Measurements from ENCODE around the gene ASPSCR1.

ASPSCR1 gene

DNA sequence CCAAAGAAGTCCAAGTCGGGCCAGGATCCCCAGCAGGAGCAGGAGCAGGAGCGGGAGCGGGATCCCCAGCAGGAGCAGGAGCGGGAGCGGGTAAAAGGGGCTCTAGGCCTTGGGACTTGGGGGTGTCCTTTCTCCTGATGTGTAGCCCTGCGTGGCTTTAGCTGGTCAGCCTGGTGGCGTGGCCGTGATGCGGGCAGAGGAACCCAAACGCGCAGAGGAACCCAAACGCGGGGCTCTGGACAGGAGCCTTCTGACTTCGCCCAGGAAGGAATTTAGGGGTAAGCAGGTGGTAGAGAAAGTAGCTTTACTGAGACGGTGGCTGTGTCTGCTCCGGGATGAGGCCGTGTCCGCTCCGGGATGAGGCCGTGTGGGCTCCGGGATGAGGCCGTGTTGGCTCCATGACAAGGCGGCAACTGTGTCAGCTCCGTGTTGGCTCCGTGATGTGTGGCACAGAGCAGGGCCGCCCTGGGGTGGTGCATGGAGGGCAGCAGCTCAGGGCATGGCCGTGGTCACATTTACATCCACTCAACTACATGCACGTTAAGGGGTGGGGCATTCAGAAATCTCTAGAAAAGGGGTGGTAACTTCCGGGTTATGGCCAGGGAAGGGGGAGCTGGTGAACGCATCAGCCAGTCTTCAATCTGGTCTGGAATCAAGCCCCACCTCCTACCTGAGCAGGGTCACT lies 19.5 kb downstream of the ASPSCR1 start:
- TF ChIP-seq JUND (IDR thresholded peaks at IDR 0.05; ENCODE audit: low read depth), result no peak
- in situ Hi-C loops (cut with HindIII; ENCODE audit: low pct_unique_long_range_greater_than_20kb, low sequenced_read_pairs), result no loop called here
- no peak for DNase-seq (ENCODE audit: low read depth in 1 of 2, low spot score in 1 of 2)

DNA sequence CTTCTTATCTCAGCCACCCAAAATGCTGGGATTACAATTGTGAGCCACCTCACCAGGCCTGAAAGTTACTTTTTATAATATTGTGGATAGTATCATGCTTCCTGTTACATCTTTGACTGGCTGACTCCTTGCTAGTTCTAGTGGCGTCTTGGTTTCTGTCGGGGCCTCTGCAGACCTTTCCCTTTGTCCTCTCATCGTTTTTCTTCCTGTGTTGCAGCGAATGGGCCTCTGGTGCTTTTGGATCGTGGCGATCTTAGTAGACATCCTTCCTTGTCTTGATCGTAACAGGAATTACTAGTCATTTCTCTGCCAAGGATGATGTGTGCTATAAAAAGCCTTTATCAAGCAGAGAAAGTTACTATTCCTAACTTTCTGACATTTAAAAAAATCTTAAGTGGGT lies 20.8 kb downstream of the ASPSCR1 start:
- in situ Hi-C loops (cut with HindIII; ENCODE audit: low pct_unique_long_range_greater_than_20kb, low sequenced_read_pairs), result no loop called here

DNA sequence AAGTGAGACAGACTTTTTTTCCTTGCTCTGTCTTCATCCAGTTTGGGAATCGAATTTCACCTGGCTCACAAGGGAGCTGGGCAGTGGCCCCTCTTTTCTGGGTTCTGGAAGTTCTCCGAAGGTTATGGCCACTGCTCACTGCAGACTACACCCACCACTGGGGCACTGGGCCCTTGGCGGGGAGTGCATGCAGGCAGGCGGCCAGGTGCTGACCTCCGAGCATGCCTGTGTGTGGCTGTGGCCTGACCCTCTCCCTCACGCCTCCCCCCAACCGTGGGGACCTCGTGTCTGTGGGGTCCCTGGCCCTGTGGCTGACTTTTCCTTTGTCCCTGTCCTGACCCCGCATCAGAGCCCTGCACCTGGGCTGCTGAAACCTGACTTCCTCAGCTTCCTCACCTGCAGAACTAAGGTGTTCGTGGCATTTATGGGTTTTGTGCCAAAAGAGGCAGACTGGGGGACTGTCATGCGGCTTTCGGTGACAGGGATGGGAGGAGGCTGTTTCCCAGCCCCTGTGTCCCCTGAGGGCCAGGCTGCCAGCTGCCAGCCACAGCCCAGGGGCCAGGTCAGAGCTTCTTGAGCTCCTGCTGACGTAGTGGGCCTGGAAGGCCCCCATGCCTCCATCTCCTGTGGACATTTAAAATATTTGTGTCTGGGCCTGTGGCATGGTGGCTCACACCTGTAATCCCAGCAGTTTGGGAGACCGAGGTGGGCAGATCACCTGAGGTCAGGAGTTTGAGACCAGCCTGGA lies 21.4 kb downstream of the ASPSCR1 start:
- no peak for DNase-seq (ENCODE audit: low read depth in 1 of 2, low spot score in 1 of 2)
- TF ChIP-seq JUND (IDR thresholded peaks at IDR 0.05; ENCODE audit: low read depth), result no peak
- in situ Hi-C loops (cut with HindIII; ENCODE audit: low pct_unique_long_range_greater_than_20kb, low sequenced_read_pairs), result no loop called here

More for the DNA sequence above, 20.8 kb downstream of the ASPSCR1 start:
- no peak for DNase-seq (ENCODE audit: low read depth in 1 of 2, low spot score in 1 of 2)
- no peak for TF ChIP-seq JUND (IDR thresholded peaks at IDR 0.05; ENCODE audit: low read depth)

DNA sequence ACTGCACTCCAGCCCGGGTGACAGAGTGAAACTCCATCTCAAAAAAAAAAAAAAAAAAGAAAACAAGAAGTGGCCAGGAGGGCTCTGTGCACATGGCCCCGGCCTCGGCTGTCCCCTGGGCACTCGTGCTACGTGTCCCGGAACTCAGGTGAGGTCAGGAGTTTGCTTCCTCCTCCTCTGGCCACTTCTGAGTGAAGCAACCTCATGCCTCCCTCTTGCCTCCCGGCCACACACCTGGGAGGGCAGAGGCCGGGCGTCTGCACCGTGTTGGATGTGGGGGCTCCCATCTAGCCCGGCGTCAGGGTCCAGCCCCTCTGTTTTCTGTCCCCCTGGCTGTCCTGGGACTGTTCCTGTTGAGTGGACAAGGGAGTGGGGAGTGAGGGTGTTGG lies 22.2 kb downstream of the ASPSCR1 start:
- in situ Hi-C loops (cut with HindIII; ENCODE audit: low pct_unique_long_range_greater_than_20kb, low sequenced_read_pairs), result no loop called here
- no peak for TF ChIP-seq JUND (IDR thresholded peaks at IDR 0.05; ENCODE audit: low read depth)
- no peak for DNase-seq (ENCODE audit: low read depth in 1 of 2, low spot score in 1 of 2)

DNA sequence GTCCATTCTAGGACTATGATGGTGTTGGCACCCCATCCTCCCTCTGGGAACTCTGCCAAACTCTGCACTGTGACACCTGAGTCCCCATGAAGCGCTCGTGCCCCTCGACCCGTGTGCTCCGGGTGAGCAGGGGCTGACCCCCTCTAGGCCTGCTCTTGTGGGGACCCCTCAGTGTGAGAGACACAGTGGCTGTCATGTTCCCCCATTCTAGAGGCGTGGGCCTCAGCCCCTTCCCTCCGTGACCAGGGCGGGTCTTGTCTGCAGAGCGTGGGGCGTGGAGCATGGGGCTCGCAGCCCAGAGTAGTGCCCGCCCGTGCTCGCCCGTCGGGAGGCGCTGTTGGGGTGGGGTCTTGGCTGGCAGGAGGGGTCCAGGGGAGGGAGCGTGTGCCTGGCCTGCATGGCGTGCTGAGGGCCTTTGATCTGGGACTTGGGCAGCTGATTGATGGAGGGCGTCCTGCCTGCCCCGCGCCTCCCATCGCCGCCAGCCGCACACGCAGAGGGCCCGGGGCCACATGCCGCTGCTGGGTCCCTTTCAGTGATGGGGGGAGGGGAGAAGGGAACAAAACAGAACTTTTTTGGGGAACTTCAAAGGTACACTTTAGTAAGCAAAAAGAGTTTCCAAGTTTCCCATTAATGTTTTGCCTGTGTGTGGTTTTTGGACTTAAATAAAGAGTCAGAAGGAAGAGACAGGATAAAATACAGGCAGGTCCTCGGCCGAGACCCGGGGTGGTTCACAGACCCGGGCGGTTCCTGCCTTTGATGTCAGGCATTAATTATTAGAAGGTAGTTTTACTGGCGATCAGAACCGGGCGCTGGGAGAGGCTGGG lies 22.8 kb downstream of the ASPSCR1 start:
- in situ Hi-C loops (cut with HindIII; ENCODE audit: low pct_unique_long_range_greater_than_20kb, low sequenced_read_pairs), result no loop called here
- no peak for TF ChIP-seq JUND (IDR thresholded peaks at IDR 0.05; ENCODE audit: low read depth)
- DNase-seq (ENCODE audit: low read depth in 1 of 2, low spot score in 1 of 2), result no peak

DNA sequence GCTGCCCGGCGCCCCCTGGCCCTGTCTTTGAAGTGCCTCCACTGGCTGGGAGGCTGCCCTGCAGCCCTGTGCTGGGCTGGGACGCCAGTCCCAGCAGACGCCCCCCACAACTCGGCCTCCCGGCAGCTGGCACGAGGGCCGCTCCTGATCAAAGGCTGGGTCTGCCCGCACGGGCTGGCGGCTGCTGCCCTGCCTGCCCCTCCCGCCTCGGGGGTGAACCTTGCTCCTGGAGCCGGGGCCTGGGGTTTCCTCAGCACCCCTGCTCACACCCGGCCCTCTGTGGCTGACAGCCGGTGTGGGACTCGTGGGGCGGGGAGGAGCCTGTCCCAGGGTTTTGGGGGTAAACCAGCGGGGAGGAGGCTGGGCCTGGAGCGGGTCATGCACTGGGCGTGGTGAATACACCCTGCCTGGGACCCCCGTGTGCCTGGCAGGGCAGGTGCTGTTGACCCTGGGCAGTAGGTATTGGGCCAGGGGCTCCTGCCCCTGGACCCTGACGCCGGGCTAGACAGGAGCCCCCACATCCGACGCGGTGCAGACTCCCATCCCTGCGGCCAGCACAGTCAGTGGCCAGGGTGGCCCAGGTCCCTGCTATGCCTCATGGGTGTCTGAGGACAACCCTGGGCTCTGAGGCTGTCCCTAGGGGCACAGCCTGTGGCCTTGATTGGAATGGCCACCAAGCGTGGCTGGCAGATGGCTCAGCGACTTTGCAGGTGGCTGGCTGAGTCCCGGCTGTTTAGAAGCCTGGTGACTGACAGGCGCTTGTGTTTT lies 23.6 kb downstream of the ASPSCR1 start:
- DNase-seq (ENCODE audit: low read depth in 1 of 2, low spot score in 1 of 2), result no peak
- no peak for TF ChIP-seq JUND (IDR thresholded peaks at IDR 0.05; ENCODE audit: low read depth)
- in situ Hi-C loops (cut with HindIII; ENCODE audit: low pct_unique_long_range_greater_than_20kb, low sequenced_read_pairs), result no loop called here

DNA sequence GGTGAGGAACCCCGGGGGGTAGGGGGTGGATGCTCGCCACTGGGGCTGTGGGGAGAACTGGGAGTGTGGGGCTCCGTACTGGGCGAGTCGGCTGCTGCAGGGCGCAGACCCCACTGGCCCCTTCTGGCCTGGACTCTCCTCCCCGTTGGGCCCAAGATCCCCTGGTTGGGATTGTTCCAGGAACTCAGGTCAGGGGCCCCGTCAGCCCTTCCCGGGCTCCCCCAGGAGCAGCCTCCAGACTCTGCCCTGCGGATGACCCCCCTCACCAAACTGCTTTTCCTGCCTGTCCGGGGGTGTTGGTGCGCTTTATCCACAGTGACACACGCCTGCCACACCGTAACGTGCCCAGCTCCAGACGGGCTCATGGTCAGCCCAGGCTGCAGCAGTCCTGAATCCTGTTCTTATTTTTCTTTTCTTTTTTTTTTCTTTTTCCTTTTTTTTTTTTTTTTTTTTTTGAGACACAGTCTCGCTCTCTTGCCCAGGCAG lies 24.2 kb downstream of the ASPSCR1 start:
- no peak for DNase-seq (ENCODE audit: low read depth in 1 of 2, low spot score in 1 of 2)
- no peak for TF ChIP-seq JUND (IDR thresholded peaks at IDR 0.05; ENCODE audit: low read depth)
- in situ Hi-C loops (cut with HindIII; ENCODE audit: low pct_unique_long_range_greater_than_20kb, low sequenced_read_pairs), result no loop called here

DNA sequence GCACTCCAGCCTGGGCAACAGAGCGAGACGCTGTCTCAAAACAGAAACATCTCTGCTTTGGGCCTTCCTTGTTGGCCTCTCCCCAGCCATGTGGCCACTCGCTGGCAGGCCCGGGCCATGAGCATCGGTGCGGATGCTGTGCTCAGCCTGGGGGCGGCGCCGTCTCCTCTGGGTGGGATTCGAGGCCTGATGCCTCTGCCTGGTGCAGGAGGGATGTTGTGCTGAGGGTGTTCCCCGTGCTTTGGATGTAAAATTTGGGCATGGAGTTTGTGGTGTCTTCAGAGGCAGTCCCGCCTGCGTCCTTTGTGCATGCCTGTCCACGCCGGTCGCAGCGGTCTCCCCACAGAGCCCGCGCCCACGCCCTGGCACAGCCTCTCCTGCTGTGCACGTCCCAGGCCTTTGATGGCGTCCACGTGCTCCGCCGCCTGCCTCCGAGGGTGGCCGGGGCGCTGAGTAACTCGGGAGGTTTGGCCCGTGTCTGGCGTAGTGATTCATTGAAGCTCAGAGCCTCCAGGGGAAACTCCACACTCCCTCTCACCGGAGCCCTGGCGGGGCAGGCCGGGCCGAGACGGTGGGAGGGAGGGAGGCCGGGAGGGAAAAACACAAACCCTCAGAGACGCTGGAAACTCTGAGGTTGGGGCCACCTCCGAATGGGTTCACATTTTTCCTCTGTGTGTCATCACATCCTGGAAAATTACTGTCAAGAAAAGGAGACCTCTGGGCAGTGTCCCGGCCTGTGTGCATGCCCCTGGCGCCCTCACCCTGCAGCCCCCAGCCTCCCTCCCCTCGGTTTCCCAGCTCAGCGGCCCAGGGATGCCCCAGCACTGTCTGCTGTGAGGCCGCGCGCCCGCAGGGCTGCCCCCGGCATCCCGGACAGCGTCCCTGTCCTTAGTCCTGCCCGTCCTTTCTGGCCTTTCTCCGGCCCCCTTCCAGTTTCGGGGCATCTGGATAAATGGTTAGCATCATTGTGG lies 26.3 kb downstream of the ASPSCR1 start:
- DNase-seq (ENCODE audit: low read depth in 1 of 2, low spot score in 1 of 2), result no peak
- in situ Hi-C loops (cut with HindIII; ENCODE audit: low pct_unique_long_range_greater_than_20kb, low sequenced_read_pairs), result no loop called here
- TF ChIP-seq JUND (IDR thresholded peaks at IDR 0.05; ENCODE audit: low read depth), result no peak

DNA sequence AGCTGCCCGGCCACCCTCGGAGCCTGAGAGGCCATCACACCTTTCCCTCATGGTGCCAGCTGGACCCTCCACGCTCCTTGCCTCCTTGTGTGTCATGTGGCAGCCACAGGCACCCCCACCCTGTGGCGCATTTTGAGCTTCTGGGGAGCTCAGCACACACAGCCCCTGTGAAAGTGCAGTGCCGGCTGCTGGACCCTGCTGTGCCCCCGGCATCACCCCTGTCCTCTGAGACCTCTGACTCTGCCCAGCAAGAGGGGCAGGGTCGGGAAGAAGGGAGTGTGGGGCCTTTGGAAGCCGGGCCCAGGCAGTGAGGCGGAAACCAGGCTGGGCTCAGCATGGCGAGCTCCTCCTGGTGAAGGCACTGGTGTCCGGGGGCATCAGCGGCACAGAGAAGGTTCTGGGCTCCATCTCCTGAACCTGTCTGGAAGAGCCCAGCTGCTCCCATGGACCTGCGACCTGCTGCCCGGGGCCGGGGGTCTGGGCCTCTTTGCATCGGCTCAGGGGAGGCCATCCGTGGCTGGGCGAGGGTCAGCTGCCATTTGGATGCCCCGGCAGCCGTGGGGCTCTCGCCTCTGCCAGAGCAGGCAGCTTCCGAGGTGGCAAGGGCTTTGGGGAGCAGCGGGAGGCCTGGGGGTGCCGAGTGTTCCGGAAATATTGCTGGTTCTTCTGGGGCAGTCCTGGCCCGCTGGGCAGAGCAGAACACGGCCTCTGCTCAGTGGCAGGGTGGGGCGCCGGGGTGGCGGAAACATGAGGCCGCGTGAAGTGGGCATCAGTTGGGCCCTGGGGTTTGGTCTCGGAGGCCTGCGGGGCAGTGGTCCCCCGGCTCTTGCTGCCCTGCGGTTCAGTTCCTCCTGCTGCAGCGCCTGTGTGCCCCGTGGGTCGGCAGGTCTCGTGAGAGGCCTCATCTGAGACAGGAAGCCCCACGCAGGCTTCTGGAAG lies 27.4 kb downstream of the ASPSCR1 start:
- TF ChIP-seq JUND (IDR thresholded peaks at IDR 0.05; ENCODE audit: low read depth), result no peak
- in situ Hi-C loops (cut with HindIII; ENCODE audit: low pct_unique_long_range_greater_than_20kb, low sequenced_read_pairs), result no loop called here
- no peak for DNase-seq (ENCODE audit: low read depth in 1 of 2, low spot score in 1 of 2)

DNA sequence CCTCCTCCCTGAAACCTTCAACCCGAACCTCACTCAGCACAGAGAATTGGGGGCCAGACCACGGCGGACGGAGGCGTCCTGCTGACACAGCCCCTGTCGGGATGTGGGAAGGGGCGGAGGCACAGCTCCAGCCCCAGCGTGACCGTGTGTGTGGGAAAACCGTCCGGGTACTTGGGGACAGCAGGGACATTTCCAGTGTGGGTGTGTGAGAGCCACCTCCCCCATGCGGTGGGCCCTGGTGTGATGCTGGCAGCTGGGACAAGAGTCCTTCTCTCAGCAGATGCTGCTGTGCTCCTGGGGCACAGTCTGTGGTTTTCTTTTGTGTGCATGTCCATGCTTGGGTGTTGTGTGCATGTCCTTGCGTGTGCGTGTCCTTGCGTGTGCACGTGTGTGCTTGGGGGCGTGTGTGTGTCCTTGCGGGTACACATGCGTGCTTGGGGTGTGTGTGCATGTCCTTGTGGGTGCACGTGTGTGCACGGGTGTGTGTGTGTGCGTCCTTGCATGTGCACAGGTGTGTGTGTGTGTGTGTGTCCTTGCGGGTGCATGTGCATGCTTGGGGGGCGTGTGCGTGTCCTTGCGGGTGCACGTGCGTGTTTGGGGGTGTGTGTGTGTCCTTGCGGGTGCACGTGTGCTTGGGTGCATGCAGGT lies 28.4 kb downstream of the ASPSCR1 start:
- no peak for DNase-seq (ENCODE audit: low read depth in 1 of 2, low spot score in 1 of 2)
- in situ Hi-C loops (cut with HindIII; ENCODE audit: low pct_unique_long_range_greater_than_20kb, low sequenced_read_pairs), result no loop called here
- no peak for TF ChIP-seq JUND (IDR thresholded peaks at IDR 0.05; ENCODE audit: low read depth)
